Measurements from ENCODE around the gene SERINC2.

The SERINC2 gene

DNA sequence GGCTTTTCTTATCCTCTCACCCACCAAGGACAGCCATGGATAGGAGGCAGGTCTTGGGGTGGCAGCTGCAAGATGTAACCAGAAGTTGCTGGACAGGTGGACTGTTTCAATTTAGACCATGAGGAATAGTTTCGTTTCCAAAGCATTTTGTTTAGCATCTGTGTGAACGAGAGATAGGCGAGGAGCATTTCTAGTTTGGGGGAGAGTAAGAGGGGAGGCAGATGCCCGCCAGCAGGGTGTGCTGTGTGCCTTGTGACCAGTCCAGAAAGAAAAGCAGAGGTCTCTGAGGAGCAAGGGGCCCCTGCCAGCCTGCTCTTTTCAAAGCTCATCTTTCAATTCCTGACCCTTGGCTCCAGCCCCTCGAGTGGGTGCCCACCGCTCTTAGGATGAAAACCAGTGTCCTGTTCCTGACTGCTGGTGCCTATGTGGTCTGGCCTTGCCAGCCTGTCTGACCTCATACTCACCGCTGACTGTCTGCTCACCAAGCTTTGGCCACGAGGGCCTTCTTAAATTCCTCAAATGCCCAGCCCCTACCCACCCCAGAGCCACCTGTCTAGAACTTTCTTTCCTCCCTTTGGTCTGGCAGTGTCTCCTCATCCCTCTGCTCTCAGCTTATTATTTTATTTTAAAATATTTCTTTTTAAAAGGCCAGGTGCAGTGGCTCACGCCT is 8.5 kb downstream of the SERINC2 start:
- H3K9me3 ChIP-seq = no peaks in the 10 kb centered on the region
- H3K4me3 ChIP-seq (ENCODE audit: low read depth, low read length) = no peak overlapping the region
- H3K27me3 ChIP-seq = no peaks in the 10 kb centered on the region
- DNase-seq = peak; percentile 32
- H3K4me1 ChIP-seq = no peaks in the 10 kb centered on the region
- TF ChIP-seq, protein P1, sequence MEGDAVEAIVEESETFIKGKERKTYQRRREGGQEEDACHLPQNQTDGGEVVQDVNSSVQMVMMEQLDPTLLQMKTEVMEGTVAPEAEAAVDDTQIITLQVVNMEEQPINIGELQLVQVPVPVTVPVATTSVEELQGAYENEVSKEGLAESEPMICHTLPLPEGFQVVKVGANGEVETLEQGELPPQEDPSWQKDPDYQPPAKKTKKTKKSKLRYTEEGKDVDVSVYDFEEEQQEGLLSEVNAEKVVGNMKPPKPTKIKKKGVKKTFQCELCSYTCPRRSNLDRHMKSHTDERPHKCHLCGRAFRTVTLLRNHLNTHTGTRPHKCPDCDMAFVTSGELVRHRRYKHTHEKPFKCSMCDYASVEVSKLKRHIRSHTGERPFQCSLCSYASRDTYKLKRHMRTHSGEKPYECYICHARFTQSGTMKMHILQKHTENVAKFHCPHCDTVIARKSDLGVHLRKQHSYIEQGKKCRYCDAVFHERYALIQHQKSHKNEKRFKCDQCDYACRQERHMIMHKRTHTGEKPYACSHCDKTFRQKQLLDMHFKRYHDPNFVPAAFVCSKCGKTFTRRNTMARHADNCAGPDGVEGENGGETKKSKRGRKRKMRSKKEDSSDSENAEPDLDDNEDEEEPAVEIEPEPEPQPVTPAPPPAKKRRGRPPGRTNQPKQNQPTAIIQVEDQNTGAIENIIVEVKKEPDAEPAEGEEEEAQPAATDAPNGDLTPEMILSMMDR (IDR thresholded peaks at IDR 0.05; ENCODE audit: low read depth, low read length) = peak; percentile 56
- H3K36me3 ChIP-seq = no peaks in the 10 kb centered on the region

DNA sequence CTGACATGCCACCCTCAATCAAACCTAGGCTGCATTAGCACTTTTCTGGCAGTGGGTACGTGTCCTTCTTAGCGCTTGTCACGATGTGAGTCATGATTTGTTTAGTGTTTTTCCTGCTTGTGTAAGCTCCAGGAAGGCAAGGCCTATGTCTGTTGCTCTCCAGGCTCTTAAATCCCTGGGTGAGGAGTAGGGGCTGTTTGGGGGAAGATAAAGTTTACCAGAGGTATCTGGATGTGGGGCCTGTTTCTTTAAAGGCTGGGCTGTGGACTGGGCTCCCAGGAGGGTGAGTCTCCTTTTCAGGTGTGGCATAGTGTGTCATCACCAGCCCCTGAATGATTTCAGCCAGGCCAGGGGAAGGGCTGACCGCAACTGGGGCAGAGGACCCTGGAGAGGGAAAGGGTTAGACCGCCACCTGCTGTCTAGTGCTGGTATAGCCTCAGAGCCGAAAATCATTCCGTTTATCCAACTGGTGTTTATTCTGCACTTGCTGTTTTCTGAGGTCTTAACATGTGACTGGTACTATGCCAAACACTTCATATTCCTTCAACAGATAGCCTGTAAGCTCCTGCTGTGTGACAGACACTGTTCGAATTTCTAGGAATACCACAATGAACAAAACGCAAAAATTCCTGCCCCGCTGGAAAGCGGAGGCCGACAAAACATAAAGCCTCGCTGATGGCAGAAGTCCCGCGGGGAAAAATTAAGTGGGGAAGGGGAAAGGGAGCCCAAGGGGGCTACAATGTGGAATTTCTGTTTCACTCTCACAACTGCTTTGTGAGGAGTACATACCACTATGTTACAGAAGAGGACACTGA is 9.7 kb downstream of the SERINC2 start:
- Histone ChIP-seq H3K9me3 (no peaks in the 10 kb centered on the region), H3K36me3 (no peaks in the 10 kb centered on the region), H3K4me3 (ENCODE audit: low read depth, low read length) (no peak overlapping the region), H3K4me1 (no peaks in the 10 kb centered on the region), H3K27me3 (no peaks in the 10 kb centered on the region)
- TF ChIP-seq, protein P1 (IDR thresholded peaks at IDR 0.05; ENCODE audit: low read depth, low read length) = peak; percentile 88
- DNase-seq = peak; percentile 58

DNA sequence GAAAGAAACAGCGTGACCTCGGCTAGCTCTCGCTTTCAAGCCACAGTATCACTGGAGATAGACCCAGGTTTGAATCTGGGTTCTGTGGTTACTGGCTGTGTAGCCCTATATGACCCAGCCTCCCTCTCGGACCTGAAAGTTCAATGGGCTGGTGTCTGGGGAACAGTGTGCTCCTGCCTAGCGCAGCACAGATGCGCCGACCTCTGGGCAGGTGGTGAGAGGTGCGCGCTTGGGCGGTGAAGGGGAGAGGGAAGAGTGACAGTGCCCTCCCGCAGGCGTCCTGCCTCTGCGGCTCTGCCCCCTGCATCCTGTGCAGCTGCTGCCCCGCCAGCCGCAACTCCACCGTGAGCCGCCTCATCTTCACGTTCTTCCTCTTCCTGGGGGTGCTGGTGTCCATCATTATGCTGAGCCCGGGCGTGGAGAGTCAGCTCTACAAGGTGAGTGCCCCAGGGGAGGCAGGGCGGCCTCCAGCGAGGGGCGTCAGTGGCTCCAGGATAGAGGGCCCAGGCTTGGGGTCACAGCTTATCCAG is 10.5 kb downstream of the SERINC2 start:
- no peaks in the 10 kb centered on the region for H3K4me1 ChIP-seq
- no peaks in the 10 kb centered on the region for H3K9me3 ChIP-seq
- TF ChIP-seq, protein P1 (IDR thresholded peaks at IDR 0.05; ENCODE audit: low read depth, low read length) = no peak
- no peak overlapping the region for H3K4me3 ChIP-seq (ENCODE audit: low read depth, low read length)
- no peak for DNase-seq
- no peaks in the 10 kb centered on the region for H3K36me3 ChIP-seq
- no peaks in the 10 kb centered on the region for H3K27me3 ChIP-seq

DNA sequence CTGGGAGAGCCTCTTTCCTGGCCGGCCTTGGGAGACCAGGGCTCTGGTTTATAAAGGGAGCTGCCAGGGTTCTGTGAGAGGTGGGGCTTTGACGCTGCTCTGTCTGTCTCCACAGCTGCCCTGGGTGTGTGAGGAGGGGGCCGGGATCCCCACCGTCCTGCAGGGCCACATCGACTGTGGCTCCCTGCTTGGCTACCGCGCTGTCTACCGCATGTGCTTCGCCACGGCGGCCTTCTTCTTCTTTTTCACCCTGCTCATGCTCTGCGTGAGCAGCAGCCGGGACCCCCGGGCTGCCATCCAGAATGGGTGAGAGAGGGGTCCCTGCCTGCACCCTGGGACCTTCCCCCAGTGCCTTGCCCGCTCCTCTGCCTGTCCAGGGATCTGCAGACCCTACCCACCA is 11.6 kb downstream of the SERINC2 start:
- H3K27me3 ChIP-seq = no peaks in the 10 kb centered on the region
- H3K4me1 ChIP-seq = no peaks in the 10 kb centered on the region
- H3K36me3 ChIP-seq = no peaks in the 10 kb centered on the region
- TF ChIP-seq, protein P1 (IDR thresholded peaks at IDR 0.05; ENCODE audit: low read depth, low read length) = no peak
- no peaks in the 10 kb centered on the region for H3K9me3 ChIP-seq
- H3K4me3 ChIP-seq (ENCODE audit: low read depth, low read length) = no peak overlapping the region
- DNase-seq = no peak

DNA sequence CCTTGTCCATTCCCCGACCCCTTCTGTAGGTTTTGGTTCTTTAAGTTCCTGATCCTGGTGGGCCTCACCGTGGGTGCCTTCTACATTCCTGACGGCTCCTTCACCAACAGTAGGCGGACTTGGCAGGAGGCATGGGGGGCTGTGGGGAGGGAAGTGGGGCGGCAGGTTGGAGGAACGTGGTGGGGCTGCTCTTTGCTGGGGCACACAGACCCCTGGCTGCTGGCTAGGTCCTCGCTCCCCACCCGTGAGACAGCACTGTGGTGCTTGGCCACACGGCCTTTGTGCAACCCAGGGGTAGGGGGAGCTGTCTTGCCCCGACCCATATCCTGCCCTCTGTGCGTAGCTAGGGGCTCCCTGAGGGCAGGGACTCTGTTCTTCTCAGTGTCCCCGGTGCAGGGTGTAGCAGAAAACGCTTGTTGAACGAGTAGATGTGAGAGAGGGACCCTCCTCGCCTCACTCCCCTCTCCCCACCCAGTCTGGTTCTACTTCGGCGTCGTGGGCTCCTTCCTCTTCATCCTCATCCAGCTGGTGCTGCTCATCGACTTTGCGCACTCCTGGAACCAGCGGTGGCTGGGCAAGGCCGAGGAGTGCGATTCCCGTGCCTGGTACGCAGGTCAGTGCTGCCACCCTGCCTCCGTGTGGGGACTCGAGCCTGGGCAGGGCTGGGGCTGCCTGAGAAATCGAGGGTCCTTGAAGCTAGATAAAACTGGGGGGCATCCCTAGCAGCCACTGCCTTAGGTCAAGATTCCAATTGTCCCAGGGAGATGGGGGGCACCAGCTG is 12.5 kb downstream of the SERINC2 start:
- TF ChIP-seq, protein P1 (IDR thresholded peaks at IDR 0.05; ENCODE audit: low read depth, low read length) = no peak
- Histone ChIP-seq H3K27me3 (no peaks in the 10 kb centered on the region), H3K9me3 (no peaks in the 10 kb centered on the region), H3K36me3 (no peaks in the 10 kb centered on the region), H3K4me3 (ENCODE audit: low read depth, low read length) (no peak overlapping the region), H3K4me1 (no peaks in the 10 kb centered on the region)
- no peak for DNase-seq
